HCT116 (cell line): ENCODE data around the gene CFAP43.

Source experiments
- SIN3A ChIP-seq: IDR thresholded peaks from 2 replicates; pipeline ENCODE4 v1.6.1; 2012; ENCODE audit warnings: low read depth
- TF ChIP-seq, protein P1 (sequence below), 3 experiments: fragments of 200-600 bp in 1 of 3; sonication (generic) in 1 of 3; IDR thresholded peaks in 2 of 3; conservative IDR thresholded peaks in 1 of 3; 2 replicates each; pipeline ENCODE4 v1.5.1; 2012 to 2017; ENCODE audit warnings: low read depth in 2 of 3, low read length in 2 of 3, antibody characterized with exemption in 1 of 3, borderline replicate concordance in 1 of 3, control low read depth in 1 of 3, mild to moderate bottlenecking in 1 of 3, mixed read lengths in 1 of 3, mixed run types in 1 of 3, moderate library complexity in 1 of 3; ENCODE audit not compliant: insufficient read depth in 1 of 3

- no peak for TF ChIP-seq SIN3A
- TF ChIP-seq, protein P1, sequence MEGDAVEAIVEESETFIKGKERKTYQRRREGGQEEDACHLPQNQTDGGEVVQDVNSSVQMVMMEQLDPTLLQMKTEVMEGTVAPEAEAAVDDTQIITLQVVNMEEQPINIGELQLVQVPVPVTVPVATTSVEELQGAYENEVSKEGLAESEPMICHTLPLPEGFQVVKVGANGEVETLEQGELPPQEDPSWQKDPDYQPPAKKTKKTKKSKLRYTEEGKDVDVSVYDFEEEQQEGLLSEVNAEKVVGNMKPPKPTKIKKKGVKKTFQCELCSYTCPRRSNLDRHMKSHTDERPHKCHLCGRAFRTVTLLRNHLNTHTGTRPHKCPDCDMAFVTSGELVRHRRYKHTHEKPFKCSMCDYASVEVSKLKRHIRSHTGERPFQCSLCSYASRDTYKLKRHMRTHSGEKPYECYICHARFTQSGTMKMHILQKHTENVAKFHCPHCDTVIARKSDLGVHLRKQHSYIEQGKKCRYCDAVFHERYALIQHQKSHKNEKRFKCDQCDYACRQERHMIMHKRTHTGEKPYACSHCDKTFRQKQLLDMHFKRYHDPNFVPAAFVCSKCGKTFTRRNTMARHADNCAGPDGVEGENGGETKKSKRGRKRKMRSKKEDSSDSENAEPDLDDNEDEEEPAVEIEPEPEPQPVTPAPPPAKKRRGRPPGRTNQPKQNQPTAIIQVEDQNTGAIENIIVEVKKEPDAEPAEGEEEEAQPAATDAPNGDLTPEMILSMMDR (IDR thresholded peaks at IDR 0.05 in 2 of 3, conservative IDR thresholded peaks at IDR 0.05 in 1 of 3; ENCODE audit: borderline replicate concordance in 1 of 3, insufficient read depth in 1 of 3, low read depth in 2 of 3, low read length in 2 of 3) = no peak
These were observed 47.5 kb upstream of the CFAP43 start for GRCh38 chr10:104279550-104280259.
